GM12874 (cell line): ENCODE measurements around the gene IL5RA.

Experiments
- TF ChIP-seq, protein P1 (sequence below): IDR thresholded peaks from 2 replicates; pipeline ENCODE4 v1.5.1; 2011; ENCODE audit warnings: low read depth, mild to moderate bottlenecking, control low read depth, low read length, moderate library complexity; ENCODE audit not compliant: insufficient read depth

The IL5RA gene

DNA sequence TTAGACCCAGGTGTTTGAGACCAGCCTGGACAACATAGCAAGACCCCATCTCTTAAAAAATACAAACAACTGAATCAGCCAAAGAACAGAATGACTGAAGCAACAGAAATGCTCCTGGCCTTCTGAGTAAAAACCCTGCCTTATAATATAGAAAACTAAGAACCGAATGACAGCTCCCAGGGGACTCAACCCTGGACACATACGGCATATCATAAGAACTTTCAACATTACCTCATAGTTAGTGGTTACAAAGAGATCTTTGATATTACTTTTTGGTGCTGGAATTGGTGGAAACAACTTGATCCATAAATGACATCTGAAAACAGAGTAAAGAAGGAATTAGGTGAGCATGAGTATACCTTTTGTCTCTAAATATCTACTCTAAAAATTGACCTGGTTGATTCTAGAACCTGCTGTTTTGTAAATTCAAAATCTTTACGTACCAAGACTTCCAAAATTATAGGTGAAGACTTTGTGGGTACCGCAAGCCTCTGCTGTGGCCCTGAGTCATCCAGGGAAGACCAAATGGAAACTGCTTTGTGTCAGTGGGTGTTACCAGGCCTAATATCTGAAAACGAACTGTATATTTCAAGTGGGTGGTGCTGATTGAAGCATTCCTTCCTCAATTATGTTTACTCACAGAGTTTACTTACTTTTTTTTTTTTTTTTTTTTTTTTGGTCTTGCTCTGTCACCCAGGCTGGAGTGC lies 35.5 kb downstream of the IL5RA start:
- TF ChIP-seq, protein P1, sequence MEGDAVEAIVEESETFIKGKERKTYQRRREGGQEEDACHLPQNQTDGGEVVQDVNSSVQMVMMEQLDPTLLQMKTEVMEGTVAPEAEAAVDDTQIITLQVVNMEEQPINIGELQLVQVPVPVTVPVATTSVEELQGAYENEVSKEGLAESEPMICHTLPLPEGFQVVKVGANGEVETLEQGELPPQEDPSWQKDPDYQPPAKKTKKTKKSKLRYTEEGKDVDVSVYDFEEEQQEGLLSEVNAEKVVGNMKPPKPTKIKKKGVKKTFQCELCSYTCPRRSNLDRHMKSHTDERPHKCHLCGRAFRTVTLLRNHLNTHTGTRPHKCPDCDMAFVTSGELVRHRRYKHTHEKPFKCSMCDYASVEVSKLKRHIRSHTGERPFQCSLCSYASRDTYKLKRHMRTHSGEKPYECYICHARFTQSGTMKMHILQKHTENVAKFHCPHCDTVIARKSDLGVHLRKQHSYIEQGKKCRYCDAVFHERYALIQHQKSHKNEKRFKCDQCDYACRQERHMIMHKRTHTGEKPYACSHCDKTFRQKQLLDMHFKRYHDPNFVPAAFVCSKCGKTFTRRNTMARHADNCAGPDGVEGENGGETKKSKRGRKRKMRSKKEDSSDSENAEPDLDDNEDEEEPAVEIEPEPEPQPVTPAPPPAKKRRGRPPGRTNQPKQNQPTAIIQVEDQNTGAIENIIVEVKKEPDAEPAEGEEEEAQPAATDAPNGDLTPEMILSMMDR = no peak

DNA sequence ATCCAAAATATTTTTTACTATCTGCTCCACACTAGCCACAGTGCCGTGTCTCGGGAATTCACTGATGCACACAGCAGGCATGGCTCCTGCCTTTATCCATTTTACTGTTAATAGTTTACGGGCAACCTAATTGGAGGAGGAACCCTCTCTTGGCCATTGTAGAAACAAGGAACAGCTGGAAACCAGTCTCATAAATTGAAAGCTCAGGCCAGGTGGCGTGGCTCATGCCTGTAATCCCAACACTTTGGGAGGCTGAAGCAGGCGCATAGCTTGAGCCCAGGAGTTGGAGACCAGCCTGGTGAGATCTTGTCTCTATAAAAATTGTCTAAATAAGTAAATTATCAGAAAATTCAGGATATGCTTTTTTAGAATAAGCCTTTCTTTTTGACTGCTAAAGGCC lies 39.0 kb downstream of the IL5RA start:
- TF ChIP-seq, protein P1 = no peak

DNA sequence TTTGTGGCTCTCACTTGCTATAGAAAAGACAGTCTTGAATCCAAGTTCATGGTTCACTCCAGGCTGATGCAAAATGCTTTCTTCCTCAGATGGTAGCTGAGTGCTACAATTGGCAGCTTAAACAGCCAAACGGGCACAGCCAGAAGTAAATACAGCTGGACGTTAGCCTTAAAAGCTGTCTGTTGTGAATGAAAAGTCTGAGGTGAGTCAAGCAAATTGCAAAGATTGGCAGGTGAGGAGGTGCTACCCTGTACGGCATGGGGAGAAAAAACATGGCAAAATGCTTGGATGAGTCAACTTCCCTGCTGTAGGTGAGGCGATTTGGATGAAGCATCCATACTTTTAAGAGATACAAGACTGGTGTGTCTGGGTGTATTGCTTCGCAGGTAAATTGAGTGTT lies 40.5 kb downstream of the IL5RA start:
- TF ChIP-seq, protein P1 = no peak

DNA sequence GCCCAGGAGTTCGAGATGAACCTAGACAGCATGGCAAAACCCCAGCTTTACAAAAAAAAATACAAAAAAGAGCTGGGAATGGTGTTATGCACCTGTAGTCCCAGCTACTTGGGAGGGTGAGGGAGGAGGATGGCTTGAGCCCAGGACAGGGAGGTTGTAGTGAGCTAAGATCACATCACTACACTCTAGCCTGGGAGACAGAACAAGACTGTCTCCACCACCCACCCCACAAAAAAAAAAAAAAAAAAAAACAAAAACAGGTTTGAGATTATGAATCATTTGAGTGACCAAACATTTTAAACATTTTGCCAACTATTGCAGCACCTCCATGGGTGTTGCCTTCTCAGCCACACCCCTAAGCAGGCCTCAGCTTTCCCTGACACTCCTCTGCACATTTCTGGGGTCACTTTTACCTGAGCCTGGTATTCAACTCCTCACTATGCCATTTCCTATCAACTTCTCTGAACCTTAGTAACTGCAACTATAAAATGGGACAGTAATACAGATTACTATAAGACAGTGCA lies 41.8 kb downstream of the IL5RA start:
- TF ChIP-seq, protein P1 = no peak

DNA sequence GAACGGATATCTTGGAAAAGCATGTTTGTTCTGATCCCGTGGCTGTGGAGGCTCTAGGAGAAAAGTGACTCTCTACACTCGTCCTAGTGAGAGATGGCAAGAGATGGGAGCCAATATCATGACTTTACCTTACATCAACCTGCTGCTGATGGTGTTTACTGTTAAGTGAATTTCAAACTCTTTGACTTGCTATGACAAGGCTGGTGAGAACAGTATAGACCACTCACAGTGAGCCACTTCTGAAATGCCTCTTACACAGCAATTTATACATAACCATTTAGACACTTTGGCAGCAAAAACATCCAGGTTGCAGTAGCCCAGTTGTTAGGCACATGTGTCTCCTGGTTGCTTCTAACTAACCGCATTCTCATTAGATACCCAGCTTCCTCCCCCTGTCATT lies 43.3 kb downstream of the IL5RA start:
- TF ChIP-seq, protein P1 = no peak

DNA sequence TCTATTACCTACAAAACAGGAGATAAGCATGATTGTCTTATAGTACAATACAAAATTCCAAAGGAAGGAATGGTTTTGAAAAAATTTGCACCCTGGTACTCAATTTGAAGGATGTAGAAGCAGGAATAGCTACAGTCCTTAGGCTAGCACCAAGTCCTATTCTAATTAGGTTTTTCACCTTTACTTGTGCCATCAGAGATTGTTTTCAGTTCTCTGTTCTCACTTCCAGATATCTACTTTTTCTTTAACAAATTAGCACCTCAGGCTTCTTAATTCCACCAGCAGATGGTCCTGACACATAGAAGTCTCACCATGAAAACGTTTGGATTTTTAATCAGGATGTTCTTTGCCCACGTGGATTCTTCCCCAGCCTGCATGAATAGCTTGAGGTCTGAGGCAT lies 43.8 kb downstream of the IL5RA start:
- TF ChIP-seq, protein P1 = no peak

DNA sequence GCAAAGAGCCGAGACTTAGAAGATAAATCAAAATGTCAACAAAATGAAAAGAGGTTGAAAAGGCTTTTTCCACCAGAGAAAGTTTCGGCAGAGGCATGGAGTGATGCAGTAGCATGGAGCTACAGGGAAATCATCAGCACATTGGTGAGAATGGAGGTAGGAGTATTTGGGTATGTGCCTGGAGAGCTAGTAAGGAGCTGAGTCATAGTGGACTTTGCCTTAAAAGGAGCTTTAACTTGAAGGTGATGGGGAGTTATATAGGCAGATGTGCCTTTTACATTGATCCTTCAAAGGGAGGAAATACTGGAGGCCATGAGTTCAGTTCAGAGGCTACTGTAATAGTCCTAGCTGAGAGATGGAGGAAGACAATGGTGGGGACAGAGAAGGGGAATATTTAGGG lies 44.3 kb downstream of the IL5RA start:
- TF ChIP-seq, protein P1 = no peak
